ENCODE data around the gene ZBTB18. TPM values are rescaled to one million over a fixed set of nuclear protein-coding genes. Genes with fewer than 3 reads are reported as not detected.

The ZBTB18 gene
- total RNA-seq, 1 donor from 2014 or later = 29.9 TPM

DNA sequence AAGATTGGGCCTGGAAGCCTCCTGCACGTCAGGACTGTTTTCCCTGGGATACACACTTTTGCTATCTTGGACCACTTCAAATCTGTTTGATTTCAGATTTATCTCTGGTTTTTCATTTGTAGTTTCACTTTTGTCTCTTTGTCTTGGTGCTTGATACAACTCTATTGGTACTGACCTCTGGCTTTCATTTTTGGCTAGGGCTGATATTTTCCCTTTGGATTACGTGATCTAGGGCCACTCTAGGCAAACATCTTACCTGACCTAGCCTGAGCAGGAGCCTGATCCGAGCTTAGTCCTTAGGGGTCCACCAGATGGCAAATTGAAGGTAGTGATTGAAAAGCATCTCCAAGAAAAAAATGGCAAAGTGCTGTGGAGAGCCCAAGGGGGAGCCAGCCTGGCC is 39.6 kb downstream of the ZBTB18 start:
- no peak for DNase-seq
- TF ChIP-seq, protein P1, sequence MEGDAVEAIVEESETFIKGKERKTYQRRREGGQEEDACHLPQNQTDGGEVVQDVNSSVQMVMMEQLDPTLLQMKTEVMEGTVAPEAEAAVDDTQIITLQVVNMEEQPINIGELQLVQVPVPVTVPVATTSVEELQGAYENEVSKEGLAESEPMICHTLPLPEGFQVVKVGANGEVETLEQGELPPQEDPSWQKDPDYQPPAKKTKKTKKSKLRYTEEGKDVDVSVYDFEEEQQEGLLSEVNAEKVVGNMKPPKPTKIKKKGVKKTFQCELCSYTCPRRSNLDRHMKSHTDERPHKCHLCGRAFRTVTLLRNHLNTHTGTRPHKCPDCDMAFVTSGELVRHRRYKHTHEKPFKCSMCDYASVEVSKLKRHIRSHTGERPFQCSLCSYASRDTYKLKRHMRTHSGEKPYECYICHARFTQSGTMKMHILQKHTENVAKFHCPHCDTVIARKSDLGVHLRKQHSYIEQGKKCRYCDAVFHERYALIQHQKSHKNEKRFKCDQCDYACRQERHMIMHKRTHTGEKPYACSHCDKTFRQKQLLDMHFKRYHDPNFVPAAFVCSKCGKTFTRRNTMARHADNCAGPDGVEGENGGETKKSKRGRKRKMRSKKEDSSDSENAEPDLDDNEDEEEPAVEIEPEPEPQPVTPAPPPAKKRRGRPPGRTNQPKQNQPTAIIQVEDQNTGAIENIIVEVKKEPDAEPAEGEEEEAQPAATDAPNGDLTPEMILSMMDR (IDR thresholded peaks at IDR 0.05; ENCODE audit: borderline replicate concordance) = no peak
- no peaks in the 10 kb centered on the region for H3K4me1 ChIP-seq
- H3K27ac ChIP-seq (replicated peaks) = no peak overlapping the region
- peaks cover 9% of the 10 kb centered on the region for H3K9me3 ChIP-seq (replicated peaks)
- H3K27me3 ChIP-seq (ENCODE audit: low read depth) = peaks cover 37% of the 10 kb centered on the region
- no peak overlapping the region for H3K4me3 ChIP-seq
- no peaks in the 10 kb centered on the region for H3K36me3 ChIP-seq
- intact Hi-C loops (cut with micrococcal nuclease) = no loop called here

DNA sequence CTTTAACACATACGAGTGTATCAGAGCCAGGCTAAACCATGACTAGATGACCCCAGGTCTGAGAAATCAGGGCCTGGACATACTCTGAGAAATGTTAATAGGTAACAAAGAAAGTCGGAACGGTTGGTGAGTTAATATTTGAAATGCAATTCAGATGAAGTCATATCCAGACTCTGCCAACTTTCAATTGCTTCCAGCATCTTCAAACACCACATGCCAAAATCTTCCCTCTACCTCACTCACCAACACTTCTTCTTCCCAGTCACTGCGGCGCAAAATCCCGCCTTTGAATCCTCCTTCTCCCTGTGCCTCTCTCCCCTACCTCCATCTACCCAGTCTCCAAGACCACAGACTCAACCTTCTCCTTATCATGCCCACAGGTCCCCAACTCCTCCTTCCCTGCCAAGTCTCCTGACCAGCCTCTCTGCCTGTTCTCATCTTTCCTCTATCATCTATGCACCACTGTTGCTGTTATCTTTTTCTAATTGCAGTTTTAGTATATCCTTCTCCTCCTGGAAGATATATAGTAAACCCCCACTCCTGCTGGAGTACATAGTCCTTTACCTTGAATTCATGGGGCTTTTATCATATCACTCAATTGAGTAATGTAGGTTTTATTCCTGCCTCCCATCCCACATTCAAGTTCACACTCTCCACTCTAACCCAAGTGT is 41.3 kb downstream of the ZBTB18 start:
- Histone ChIP-seq H3K9me3 (replicated peaks) (no peaks in the 10 kb centered on the region), H3K4me3 (no peak overlapping the region), H3K36me3 (no peaks in the 10 kb centered on the region), H3K27ac (replicated peaks) (no peak overlapping the region), H3K4me1 (no peaks in the 10 kb centered on the region), H3K27me3 (ENCODE audit: low read depth) (peaks cover 31% of the 10 kb centered on the region)
- no peak for DNase-seq
- TF ChIP-seq, protein P1 (IDR thresholded peaks at IDR 0.05; ENCODE audit: borderline replicate concordance) = no peak
- intact Hi-C loops (cut with micrococcal nuclease) = no loop called here

DNA sequence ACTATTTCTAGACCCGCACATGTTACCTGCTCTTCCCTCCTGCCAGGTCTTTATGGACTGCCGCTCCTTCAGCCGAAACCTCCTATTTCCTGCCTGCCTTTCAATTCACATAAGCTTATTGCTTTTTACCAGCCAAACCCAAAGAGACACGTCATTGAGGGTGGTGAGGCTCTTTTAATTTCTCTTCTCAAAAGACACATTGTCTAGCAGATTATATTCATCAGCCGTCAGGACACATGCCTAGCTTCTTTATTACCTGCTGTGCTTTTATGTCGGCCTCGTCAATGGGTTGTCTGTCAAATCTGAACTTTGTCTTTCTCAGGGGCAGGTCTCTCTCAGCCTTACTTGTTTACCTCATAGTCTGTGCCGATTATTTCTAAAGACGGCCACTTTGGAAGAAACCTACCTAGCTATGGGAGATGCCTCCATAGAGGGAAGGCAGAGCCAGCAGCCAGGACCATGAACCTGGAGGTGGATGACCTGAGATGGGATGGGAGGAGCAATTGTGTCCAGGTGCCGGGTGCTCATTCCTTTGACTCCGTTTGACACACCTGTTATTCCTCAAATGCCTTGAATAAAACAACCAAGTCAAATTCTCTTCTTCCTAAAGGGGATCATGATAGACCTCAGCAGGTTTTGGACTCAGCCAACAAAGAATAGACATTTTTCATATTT is 42.0 kb downstream of the ZBTB18 start:
- Histone ChIP-seq H3K36me3 (no peaks in the 10 kb centered on the region), H3K4me3 (no peak overlapping the region), H3K27ac (replicated peaks) (no peak overlapping the region), H3K9me3 (replicated peaks) (no peaks in the 10 kb centered on the region), H3K27me3 (ENCODE audit: low read depth) (peaks cover 28% of the 10 kb centered on the region), H3K4me1 (no peaks in the 10 kb centered on the region)
- TF ChIP-seq, protein P1 (IDR thresholded peaks at IDR 0.05; ENCODE audit: borderline replicate concordance) = no peak
- intact Hi-C loops (cut with micrococcal nuclease) = no loop called here
- DNase-seq = no peak

DNA sequence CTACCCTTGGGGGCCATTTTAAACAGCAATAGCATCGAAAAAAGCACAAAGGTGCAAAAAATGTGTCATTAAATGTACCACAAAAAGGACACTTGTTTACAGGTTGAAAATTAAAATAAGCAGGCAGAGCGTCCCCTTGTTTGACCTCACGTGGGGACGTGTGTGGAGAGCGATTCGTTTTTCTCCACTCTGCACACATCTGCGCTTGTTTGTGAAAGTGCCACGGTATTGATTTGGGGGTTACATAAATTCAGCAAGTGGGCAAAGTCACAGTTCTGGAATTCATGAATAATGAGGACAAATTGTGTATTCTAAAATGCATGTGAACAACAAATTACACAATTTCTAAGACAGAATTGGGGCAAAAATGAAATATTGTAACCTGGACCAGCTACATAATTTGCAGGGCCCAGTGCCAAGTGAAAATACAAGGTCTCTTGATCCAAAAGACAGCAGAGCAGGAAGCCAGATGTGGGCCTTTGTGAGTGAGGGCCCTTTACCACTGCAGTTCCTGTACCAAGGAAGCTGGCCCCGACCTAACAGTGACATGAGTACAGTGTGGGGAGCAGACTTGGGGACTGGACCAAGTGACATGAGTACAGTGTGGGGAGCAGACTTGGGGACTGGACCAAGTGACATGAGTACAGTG is 43.9 kb downstream of the ZBTB18 start:
- Histone ChIP-seq H3K9me3 (replicated peaks) (peaks cover 4% of the 10 kb centered on the region), H3K27me3 (ENCODE audit: low read depth) (peaks cover 28% of the 10 kb centered on the region), H3K4me3 (no peak overlapping the region), H3K36me3 (no peaks in the 10 kb centered on the region), H3K4me1 (no peaks in the 10 kb centered on the region), H3K27ac (replicated peaks) (no peak overlapping the region)
- intact Hi-C loops (cut with micrococcal nuclease) = no loop called here
- DNase-seq = no peak
- TF ChIP-seq, protein P1 (IDR thresholded peaks at IDR 0.05; ENCODE audit: borderline replicate concordance) = no peak

DNA sequence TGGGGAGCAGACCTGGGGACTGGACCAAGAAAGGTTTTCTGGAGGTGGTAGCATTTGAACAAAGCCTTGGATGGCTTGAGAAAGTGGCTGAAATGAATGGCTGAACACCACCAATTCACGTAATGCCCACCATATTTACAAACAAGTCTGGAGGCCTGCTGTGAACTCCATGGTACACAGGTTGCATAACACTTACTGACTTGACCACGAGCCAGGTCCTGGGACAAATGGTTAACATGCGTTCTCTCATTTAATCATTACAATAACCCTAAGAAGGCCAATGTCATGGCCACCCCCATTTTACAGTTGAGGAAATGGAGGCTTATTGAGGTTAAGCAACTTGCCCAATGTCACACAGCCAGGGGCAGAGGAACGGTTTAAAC is 44.4 kb downstream of the ZBTB18 start:
- intact Hi-C loops (cut with micrococcal nuclease) = no loop called here
- Histone ChIP-seq H3K4me1 (peaks cover under 1% of the 10 kb centered on the region), H3K9me3 (replicated peaks) (peaks cover 4% of the 10 kb centered on the region), H3K27ac (replicated peaks) (no peak overlapping the region), H3K36me3 (no peaks in the 10 kb centered on the region), H3K27me3 (ENCODE audit: low read depth) (peaks cover 28% of the 10 kb centered on the region), H3K4me3 (no peak overlapping the region)
- TF ChIP-seq, protein P1 (IDR thresholded peaks at IDR 0.05; ENCODE audit: borderline replicate concordance) = no peak
- DNase-seq = no peak

Measured in left ventricle myocardium inferior (tissue), 1 donor.